MM.1S (cell line): ENCODE data around the gene KRT78.

Source experiments
- DNase-seq: peaks from one replicate; pipeline ENCODE4 v3.0.0-alpha.2; 2015
- H2AFZ ChIP-seq: fragments of 300-600 bp; sonication (generic); 2 replicates; pipeline ENCODE4 v1.6.0; 2016; ENCODE audit warnings: antibody characterized with exemption, low read length
- H3F3A ChIP-seq: fragments of 300-600 bp; sonication (generic); 2 replicates; pipeline ENCODE4 v1.6.1; 2016; ENCODE audit warnings: mild to moderate bottlenecking, antibody characterized with exemption, low read length, moderate library complexity, mixed read lengths; ENCODE audit not compliant: insufficient read depth
- H3K27ac ChIP-seq: fragments of 300-600 bp; sonication (generic); 2 replicates; pipeline ENCODE4 v1.5.1; 2016; ENCODE audit warnings: mild to moderate bottlenecking, low read length
- H3K27me3 ChIP-seq: fragments of 300-600 bp; sonication (generic); replicated peaks from 2 replicates; pipeline ENCODE4 v1.6.0; 2016; ENCODE audit warnings: low read length; ENCODE audit not compliant: insufficient read depth
- H3K36me3 ChIP-seq: fragments of 300-600 bp; sonication (generic); replicated peaks from 2 replicates; pipeline ENCODE4 v1.6.1; 2016; ENCODE audit warnings: mild to moderate bottlenecking, low read length, mixed read lengths; ENCODE audit not compliant: insufficient read depth
- H3K4me1 ChIP-seq: fragments of 300-600 bp; sonication (generic); 2 replicates; pipeline ENCODE4 v1.6.1; 2016; ENCODE audit warnings: low read length, mixed read lengths
- H3K4me2 ChIP-seq: fragments of 300-600 bp; sonication (generic); 2 replicates; pipeline ENCODE4 v1.6.0; 2016; ENCODE audit warnings: low read depth, low read length
- H3K4me3 ChIP-seq: fragments of 300-600 bp; sonication (generic); 2 replicates; pipeline ENCODE4 v1.5.1; 2016; ENCODE audit warnings: low read length, mixed read lengths
- H3K79me2 ChIP-seq: fragments of 300-600 bp; sonication (generic); 2 replicates; pipeline ENCODE4 v1.6.1; 2016; ENCODE audit warnings: mixed run types, low read length, mixed read lengths
- H3K9ac ChIP-seq: fragments of 300-600 bp; sonication (generic); 2 replicates; pipeline ENCODE4 v1.6.1; 2016; ENCODE audit warnings: low read length, mixed read lengths
- H3K9me2 ChIP-seq: fragments of 300-600 bp; sonication (generic); replicated peaks from 2 replicates; pipeline ENCODE4 v1.6.1; 2016; ENCODE audit warnings: mild to moderate bottlenecking, low read length, mixed read lengths; ENCODE audit not compliant: insufficient read depth
- H3K9me3 ChIP-seq: fragments of 300-600 bp; sonication (generic); replicated peaks from 2 replicates; pipeline ENCODE4 v1.6.1; 2016; ENCODE audit warnings: mild to moderate bottlenecking, low read length, mixed read lengths; ENCODE audit not compliant: insufficient read depth
- H4K20me1 ChIP-seq: fragments of 300-600 bp; sonication (generic); 2 replicates; pipeline ENCODE4 v1.6.1; 2016; ENCODE audit warnings: mild to moderate bottlenecking, low read length, moderate library complexity, mixed read lengths; ENCODE audit not compliant: insufficient read depth
- CTCF ChIP-seq: fragments of 300-600 bp; sonication (generic); IDR thresholded peaks from 2 replicates; pipeline ENCODE4 v1.5.1; 2016; ENCODE audit warnings: antibody characterized with exemption, low read length, mixed read lengths
- EZH2 ChIP-seq: fragments of 300-600 bp; sonication (generic); optimal IDR thresholded peaks from 2 replicates; pipeline ENCODE3; 2017; ENCODE audit warnings: low read depth, mild to moderate bottlenecking, antibody characterized with exemption, low read length, mixed read lengths
- EZH2phosphoT487 ChIP-seq: fragments of 300-600 bp; sonication (generic); IDR thresholded peaks from 2 replicates; pipeline ENCODE4 v1.6.1; 2018; ENCODE audit warnings: antibody characterized with exemption, low read length

Gene KRT78

GRCh38 chr12:52851787-52852186 is 3.0 kb upstream of the KRT78 start:
- Histone ChIP-seq H3K79me2 (no peaks in the 10 kb centered on the region), H3K9ac (no peak overlapping the region), H3K4me1 (no peaks in the 10 kb centered on the region), H2AFZ (no peak overlapping the region), H3K9me2 (no peaks in the 10 kb centered on the region), H4K20me1 (no peaks in the 10 kb centered on the region), H3K4me3 (no peak overlapping the region), H3K36me3 (no peaks in the 10 kb centered on the region), H3F3A (no peaks in the 10 kb centered on the region), H3K9me3 (no peaks in the 10 kb centered on the region), H3K27me3 (peaks cover 68% of the 10 kb centered on the region), H3K27ac (no peak overlapping the region), H3K4me2 (no peak overlapping the region)
- no peak for TF ChIP-seq CTCF
- no peak for TF ChIP-seq EZH2phosphoT487
- no peak for TF ChIP-seq EZH2
- no peak for DNase-seq

GRCh38 chr12:52850681-52851080 is 1.9 kb upstream of the KRT78 start:
- no peak overlapping the region for H3K4me3 ChIP-seq
- no peak overlapping the region for H2AFZ ChIP-seq
- H3K27ac ChIP-seq, result no peak overlapping the region
- no peaks in the 10 kb centered on the region for H3K4me1 ChIP-seq
- H3K9me2 ChIP-seq, result no peaks in the 10 kb centered on the region
- no peaks in the 10 kb centered on the region for H4K20me1 ChIP-seq
- H3K36me3 ChIP-seq, result no peaks in the 10 kb centered on the region
- no peak overlapping the region for H3K4me2 ChIP-seq
- peaks cover 76% of the 10 kb centered on the region for H3K27me3 ChIP-seq
- H3K9ac ChIP-seq, result no peak overlapping the region
- H3F3A ChIP-seq, result no peaks in the 10 kb centered on the region
- H3K79me2 ChIP-seq, result no peaks in the 10 kb centered on the region
- no peak for DNase-seq
- no peaks in the 10 kb centered on the region for H3K9me3 ChIP-seq
- TF ChIP-seq EZH2phosphoT487, result no peak
- TF ChIP-seq EZH2, result no peak
- TF ChIP-seq CTCF, result no peak

GRCh38 chr12:52849511-52849910 is 717 bp upstream of the KRT78 start:
- Histone ChIP-seq H3K27me3 (peaks cover 86% of the 10 kb centered on the region), H3K9me3 (no peaks in the 10 kb centered on the region), H3K27ac (no peak overlapping the region), H3K4me1 (no peaks in the 10 kb centered on the region), H4K20me1 (no peaks in the 10 kb centered on the region), H3K4me2 (no peak overlapping the region), H2AFZ (no peak overlapping the region), H3K36me3 (no peaks in the 10 kb centered on the region), H3K79me2 (no peaks in the 10 kb centered on the region), H3F3A (no peaks in the 10 kb centered on the region), H3K9ac (no peak overlapping the region), H3K4me3 (no peak overlapping the region), H3K9me2 (no peaks in the 10 kb centered on the region)
- DNase-seq, result no peak
- no peak for TF ChIP-seq EZH2phosphoT487
- TF ChIP-seq CTCF, result no peak
- no peak for TF ChIP-seq EZH2
